SU-DHL-6 (cell line): ENCODE measurements around the gene PDE8B.
"Not testable (repeated sequence)": the region's sequence is repeated elsewhere in the genome, so short reads cannot be mapped to it uniquely, and the experiment has no call there.

Experiments used
- H2AFZ ChIP-seq: fragments of 200-600 bp; sonication (generic); 2 replicates; pipeline ENCODE4 v1.6.1; 2014; ENCODE audit warnings: low read depth, mild to moderate bottlenecking, moderate library complexity, mixed read lengths, antibody characterized with exemption, low read length; ENCODE audit not compliant: severe bottlenecking
- H3F3A ChIP-seq: fragments of 200-600 bp; shearing (Covaris generic); 2 replicates; pipeline ENCODE4 v1.6.0; 2016; ENCODE audit warnings: antibody characterized with exemption, mild to moderate bottlenecking; ENCODE audit not compliant: insufficient read depth
- H3K27ac ChIP-seq: fragments of 200-600 bp; sonication (generic); 2 replicates; pipeline ENCODE4 v1.5.1; 2016; ENCODE audit warnings: low read depth, mild to moderate bottlenecking, low read length, moderate library complexity, mixed read lengths
- H3K27me3 ChIP-seq: fragments of 200-600 bp; sonication (generic), shearing (Covaris generic); 2 replicates; pipeline ENCODE4 v1.6.0; 2014; ENCODE audit warnings: mild to moderate bottlenecking, low read length
- H3K36me3 ChIP-seq: fragments of 200-600 bp; sonication (generic); 2 replicates; pipeline ENCODE4 v1.6.1; 2014; ENCODE audit warnings: mild to moderate bottlenecking, low read length, mixed read lengths
- H3K4me2 ChIP-seq: fragments of 300-600, 200-600 bp; shearing (Covaris generic), sonication (generic); 2 replicates; pipeline ENCODE4 v1.6.0; 2014; ENCODE audit warnings: low read length, low read depth, mild to moderate bottlenecking; ENCODE audit not compliant: poor library complexity, severe bottlenecking
- H3K4me3 ChIP-seq: fragments of 200-600 bp; sonication (generic); 2 replicates; pipeline ENCODE4 v1.5.1; 2014; ENCODE audit warnings: antibody characterized with exemption, low read length, mild to moderate bottlenecking, mixed read lengths; ENCODE audit not compliant: insufficient read depth, poor library complexity, severe bottlenecking
- H3K79me2 ChIP-seq: fragments of 200-600 bp; sonication (generic); 2 replicates; pipeline ENCODE4 v1.6.1; 2014; ENCODE audit warnings: mild to moderate bottlenecking, low read length, moderate library complexity; ENCODE audit not compliant: insufficient read depth
- H3K9ac ChIP-seq: fragments of 200-600 bp; sonication (generic); 2 replicates; pipeline ENCODE4 v1.7.0; 2014; ENCODE audit warnings: mild to moderate bottlenecking, low read length
- H3K9me2 ChIP-seq: fragments of 200-600 bp; sonication (generic); replicated peaks from 2 replicates; pipeline ENCODE4 v1.6.1; 2014; ENCODE audit warnings: low read length; ENCODE audit not compliant: insufficient read depth
- H3K9me3 ChIP-seq: fragments of 200-600 bp; sonication (generic); 2 replicates; pipeline ENCODE4 v1.6.1; 2014; ENCODE audit warnings: low read length, mixed read lengths; ENCODE audit not compliant: insufficient read depth
- H4K20me1 ChIP-seq: fragments of 200-600 bp; sonication (generic); 2 replicates; pipeline ENCODE4 v1.6.1; 2014; ENCODE audit warnings: low read depth, mild to moderate bottlenecking, antibody characterized with exemption, low read length, moderate library complexity, mixed read lengths
- EZH2phosphoT487 ChIP-seq: fragments of 200-600 bp; sonication (generic), shearing (Covaris generic); conservative IDR thresholded peaks from 2 replicates; pipeline ENCODE4 v1.6.1; 2018; ENCODE audit warnings: mild to moderate bottlenecking, antibody characterized with exemption, low read length, moderate library complexity, mixed read lengths
- TF ChIP-seq, protein P1 (sequence below): fragments of 200-600 bp; sonication (generic); IDR thresholded peaks from one replicate; pipeline ENCODE4 v1.5.1; 2017; ENCODE audit warnings: antibody characterized with exemption, mild to moderate bottlenecking, low read length, moderate library complexity; ENCODE audit not compliant: insufficient read depth, poor library complexity, severe bottlenecking

Gene PDE8B

DNA sequence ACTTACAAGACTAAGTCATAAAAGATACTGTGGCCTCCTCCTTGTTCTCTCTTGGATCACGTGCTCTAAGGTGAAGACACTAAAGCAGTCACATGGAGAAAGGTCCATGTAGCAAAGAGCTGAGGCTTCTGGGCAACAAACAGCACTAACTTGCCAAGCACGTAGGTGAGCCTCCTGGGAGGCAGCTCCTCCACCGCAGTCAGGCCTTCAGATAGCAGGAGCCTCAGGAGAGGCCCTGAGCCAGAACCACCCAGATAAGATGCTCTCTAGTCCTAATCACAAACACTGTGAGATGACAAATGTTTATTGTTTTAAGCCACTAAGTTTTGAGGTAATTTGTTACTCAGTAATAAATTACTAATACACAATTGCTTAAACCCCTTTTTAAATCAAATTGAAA is 243.6 kb downstream of the PDE8B start:
- H3K4me3 ChIP-seq, result no peak overlapping the region
- H3F3A ChIP-seq, result no peaks in the 10 kb centered on the region
- H3K36me3 ChIP-seq, result peaks cover 39% of the 10 kb centered on the region; the same call in 1 of the 2 replicates
- H3K9me3 ChIP-seq, result no peaks in the 10 kb centered on the region
- no peaks in the 10 kb centered on the region for H4K20me1 ChIP-seq
- no peak overlapping the region for H3K4me2 ChIP-seq
- no peak overlapping the region for H2AFZ ChIP-seq
- H3K9ac ChIP-seq, result no peak overlapping the region
- TF ChIP-seq EZH2phosphoT487, result no peak
- TF ChIP-seq, protein P1, sequence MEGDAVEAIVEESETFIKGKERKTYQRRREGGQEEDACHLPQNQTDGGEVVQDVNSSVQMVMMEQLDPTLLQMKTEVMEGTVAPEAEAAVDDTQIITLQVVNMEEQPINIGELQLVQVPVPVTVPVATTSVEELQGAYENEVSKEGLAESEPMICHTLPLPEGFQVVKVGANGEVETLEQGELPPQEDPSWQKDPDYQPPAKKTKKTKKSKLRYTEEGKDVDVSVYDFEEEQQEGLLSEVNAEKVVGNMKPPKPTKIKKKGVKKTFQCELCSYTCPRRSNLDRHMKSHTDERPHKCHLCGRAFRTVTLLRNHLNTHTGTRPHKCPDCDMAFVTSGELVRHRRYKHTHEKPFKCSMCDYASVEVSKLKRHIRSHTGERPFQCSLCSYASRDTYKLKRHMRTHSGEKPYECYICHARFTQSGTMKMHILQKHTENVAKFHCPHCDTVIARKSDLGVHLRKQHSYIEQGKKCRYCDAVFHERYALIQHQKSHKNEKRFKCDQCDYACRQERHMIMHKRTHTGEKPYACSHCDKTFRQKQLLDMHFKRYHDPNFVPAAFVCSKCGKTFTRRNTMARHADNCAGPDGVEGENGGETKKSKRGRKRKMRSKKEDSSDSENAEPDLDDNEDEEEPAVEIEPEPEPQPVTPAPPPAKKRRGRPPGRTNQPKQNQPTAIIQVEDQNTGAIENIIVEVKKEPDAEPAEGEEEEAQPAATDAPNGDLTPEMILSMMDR, result no peak
- no peak overlapping the region for H3K27ac ChIP-seq
- H3K79me2 ChIP-seq, result no peaks in the 10 kb centered on the region
- no peaks in the 10 kb centered on the region for H3K9me2 ChIP-seq
- no peaks in the 10 kb centered on the region for H3K27me3 ChIP-seq

DNA sequence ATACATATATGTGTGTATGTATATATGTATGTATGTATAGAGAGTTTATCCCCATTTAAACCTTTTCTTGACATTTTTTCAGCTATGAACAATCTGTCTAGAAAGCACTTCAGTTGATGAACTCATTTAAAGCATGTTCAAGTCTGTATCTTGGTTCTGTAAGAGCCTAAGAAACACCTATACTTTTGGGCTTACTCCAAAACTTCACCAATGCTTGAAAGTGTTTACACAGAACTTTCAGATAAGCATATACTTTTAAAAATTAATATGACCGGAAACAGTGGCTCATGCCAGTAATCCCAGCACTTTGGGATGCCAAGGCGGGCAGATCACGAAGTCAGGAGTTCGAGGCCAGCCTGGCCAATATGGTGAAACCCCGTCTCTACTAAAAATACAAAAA is 250.8 kb downstream of the PDE8B start:
- TF ChIP-seq, protein P1, result no peak
- TF ChIP-seq EZH2phosphoT487, result no peak
- no peaks in the 10 kb centered on the region for H3K27me3 ChIP-seq
- no peak overlapping the region for H3K9ac ChIP-seq
- H3F3A ChIP-seq, result no peaks in the 10 kb centered on the region; the same call in 1 of the 2 replicates
- H4K20me1 ChIP-seq, result 0 out of 2 replicates have a peak, but pooled peaks cover 6% of the 10 kb centered on the region
- H3K27ac ChIP-seq, result no peak overlapping the region
- H3K9me2 ChIP-seq, result no peaks in the 10 kb centered on the region
- peaks cover 21% of the 10 kb centered on the region for H3K79me2 ChIP-seq
- no peak overlapping the region for H3K4me2 ChIP-seq
- H3K36me3 ChIP-seq, result peaks cover 26% of the 10 kb centered on the region; the same call in 1 of the 2 replicates
- no peak overlapping the region for H2AFZ ChIP-seq
- H3K9me3 ChIP-seq, result no peaks in the 10 kb centered on the region
- no peak overlapping the region for H3K4me3 ChIP-seq

DNA sequence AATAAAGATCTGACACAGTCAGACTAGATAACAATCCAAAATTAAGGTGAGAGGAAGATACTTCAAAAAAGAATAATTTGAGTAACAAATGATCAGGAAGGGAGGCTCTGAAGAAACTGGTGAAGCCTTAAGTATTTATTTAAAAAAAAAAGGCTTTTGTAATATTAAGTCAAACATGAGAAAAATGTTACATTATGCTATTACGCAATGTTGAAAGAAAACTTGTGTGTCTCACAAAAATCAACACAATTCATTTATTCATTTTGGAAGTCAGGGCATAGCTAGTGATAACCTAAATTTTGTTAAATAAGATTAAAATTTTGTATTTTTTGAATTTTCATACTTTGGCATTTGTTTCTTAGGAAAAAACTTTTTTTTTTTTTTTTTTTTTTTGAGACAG is 253.4 kb downstream of the PDE8B start:
- peaks cover 44% of the 10 kb centered on the region for H3K79me2 ChIP-seq
- no peak overlapping the region for H3K9ac ChIP-seq
- 0 out of 2 replicates have a peak, but pooled peaks cover 12% of the 10 kb centered on the region for H4K20me1 ChIP-seq
- no peaks in the 10 kb centered on the region for H3K27me3 ChIP-seq
- H3F3A ChIP-seq, result no peaks in the 10 kb centered on the region; the same call in 1 of the 2 replicates
- H3K4me2 ChIP-seq, result no peak overlapping the region
- H3K4me3 ChIP-seq, result no peak overlapping the region
- H3K9me2 ChIP-seq, result no peaks in the 10 kb centered on the region
- H3K9me3 ChIP-seq, result no peaks in the 10 kb centered on the region
- no peak overlapping the region for H2AFZ ChIP-seq
- no peak for TF ChIP-seq EZH2phosphoT487
- TF ChIP-seq, protein P1, result no peak
- H3K36me3 ChIP-seq, result peaks cover 23% of the 10 kb centered on the region; the same call in 1 of the 2 replicates
- no peak overlapping the region for H3K27ac ChIP-seq

DNA sequence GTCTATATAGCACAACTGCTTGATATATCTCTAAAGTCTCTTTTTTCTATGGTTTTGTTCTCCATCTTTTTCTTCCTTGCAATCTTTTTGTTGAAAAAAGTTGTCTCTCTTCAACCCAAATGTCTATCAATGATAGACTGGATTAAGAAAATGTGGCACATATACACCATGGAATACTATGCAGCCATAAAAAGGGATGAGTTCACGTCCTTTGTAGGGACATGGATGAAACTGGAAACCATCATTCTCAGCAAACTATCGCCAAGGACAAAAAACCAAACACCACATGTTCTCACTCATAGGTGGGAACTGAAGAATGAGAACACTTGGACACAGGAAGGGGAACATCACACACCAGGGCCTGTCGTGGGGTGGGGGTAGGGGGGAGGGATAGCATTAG is 258.4 kb downstream of the PDE8B start:
- H3K27ac ChIP-seq, H3K4me2 ChIP-seq, H3K9ac ChIP-seq, H3K9me3 ChIP-seq, H3F3A ChIP-seq, H3K4me3 ChIP-seq, H3K27me3 ChIP-seq, H2AFZ ChIP-seq, H3K9me2 ChIP-seq, H3K36me3 ChIP-seq: not testable (repeated sequence)
- H4K20me1 ChIP-seq, result 0 out of 2 replicates have a peak, but pooled peaks cover 12% of the 10 kb centered on the region
- peaks cover 49% of the 10 kb centered on the region for H3K79me2 ChIP-seq

DNA sequence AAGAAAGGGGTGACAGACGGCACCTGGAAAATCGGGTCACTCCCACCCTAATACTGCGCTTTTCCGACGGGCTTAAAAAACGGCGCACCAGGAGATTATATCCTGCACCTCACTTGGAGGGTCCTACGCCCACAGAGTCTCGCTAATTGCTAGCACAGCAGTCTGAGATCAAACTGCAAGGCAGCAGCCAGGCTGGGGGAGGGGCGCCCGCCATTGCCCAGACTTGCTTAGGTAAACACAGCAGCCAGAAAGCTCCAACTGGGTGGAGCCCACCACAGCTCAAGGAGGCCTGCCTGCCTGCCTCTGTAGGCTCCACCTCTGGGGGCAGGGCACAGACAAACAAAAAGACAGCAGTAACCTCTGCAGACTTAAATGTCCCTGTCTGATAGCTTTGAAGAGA is 264.6 kb downstream of the PDE8B start:
- not testable (repeated sequence) for H3K36me3 ChIP-seq, H2AFZ ChIP-seq, H3K9me3 ChIP-seq, H3K4me3 ChIP-seq, H3K9me2 ChIP-seq, H4K20me1 ChIP-seq, H3K27ac ChIP-seq, H3K27me3 ChIP-seq, H3K9ac ChIP-seq, H3F3A ChIP-seq, H3K4me2 ChIP-seq, H3K79me2 ChIP-seq
